Measurements from ENCODE around the gene OR2T3. TPM values are rescaled to one million over a fixed set of nuclear protein-coding genes. Genes with fewer than 3 reads are reported as not detected.
"Not testable (repeated sequence)": the region's sequence is repeated elsewhere in the genome, so short reads cannot be mapped to it uniquely, and the experiment has no call there.

The OR2T3 gene
- total and polyA plus RNA-seq, 2 of the 8 experiments (the other 6 are each of a cell fraction or from before 2014, with no cell fraction given), result not detected

DNA sequence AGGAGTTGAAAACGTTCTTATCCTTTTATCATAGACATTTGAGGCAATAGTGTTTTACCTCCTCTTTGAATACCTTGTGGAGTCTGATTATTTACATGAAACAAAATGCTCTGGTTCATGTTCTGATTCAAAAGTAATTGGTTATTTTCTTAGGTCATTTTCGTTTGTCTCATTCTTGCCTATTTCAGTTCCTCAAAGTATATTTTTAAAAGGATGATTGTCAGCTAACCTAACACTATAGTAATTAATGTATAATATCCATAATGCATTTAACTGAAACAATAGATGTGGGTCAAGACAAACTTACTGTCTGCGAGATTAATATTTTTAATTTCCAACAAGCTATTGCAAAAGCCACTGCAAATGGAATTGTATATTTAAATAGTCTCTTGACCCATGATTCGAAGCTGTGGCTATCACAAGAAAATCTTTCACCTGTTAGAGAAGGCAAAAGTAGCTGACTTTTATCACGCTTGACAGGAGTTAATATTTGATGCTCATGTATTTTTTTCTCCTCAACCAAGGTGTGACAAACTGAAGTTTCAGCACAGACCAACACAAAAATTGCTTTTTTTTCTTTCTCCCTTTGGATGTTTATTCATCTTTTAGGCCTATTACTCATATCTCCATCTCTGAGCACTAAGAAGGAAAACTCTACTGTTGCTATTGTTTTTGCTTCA is 22.5 kb upstream of the OR2T3 start:
- H4K20me1 ChIP-seq (replicated peaks in 1 of 2; ENCODE audit: control insufficient read depth in 1 of 2, insufficient read depth in 2 of 2, low read length in 2 of 2); H3K9me3 ChIP-seq (ENCODE audit: insufficient read depth in 2 of 2, low read depth in 1 of 2, low read length in 1 of 2); H2BK20ac ChIP-seq (ENCODE audit: low read length); H2BK120ac ChIP-seq (replicated peaks; ENCODE audit: low read depth, low read length); H3K4me3 ChIP-seq (ENCODE audit: extremely low read depth in 1 of 4, insufficient read depth in 2 of 4, low read depth in 3 of 4, low read length in 4 of 4); H4K5ac ChIP-seq (ENCODE audit: insufficient read length, low read depth, low read length); H4K8ac ChIP-seq (ENCODE audit: extremely low read depth, insufficient read depth, low read length); H3K36me3 ChIP-seq (ENCODE audit: control insufficient read depth in 2 of 4, insufficient read depth in 4 of 4, low read length in 3 of 4); POLR2A ChIA-PET (ENCODE audit: partially characterized antibody); H2AK5ac ChIP-seq (ENCODE audit: low read depth, low read length); H3K4me1 ChIP-seq (replicated peaks in 1 of 4; ENCODE audit: control insufficient read depth in 3 of 4, insufficient read depth in 4 of 4, low read length in 3 of 4); H3K18ac ChIP-seq (ENCODE audit: extremely low read depth, low read length); H3K27ac ChIP-seq (ENCODE audit: low read depth, low read length); H2BK15ac ChIP-seq (ENCODE audit: low read length); FAIRE-seq; H3K27me3 ChIP-seq (replicated peaks in 1 of 4; ENCODE audit: control insufficient read depth in 3 of 4, extremely low read depth in 1 of 4, insufficient read depth in 3 of 4, low read length in 3 of 4); H3K9ac ChIP-seq (replicated peaks in 1 of 4; ENCODE audit: extremely low read depth in 1 of 4, low read depth in 3 of 4, low read length in 3 of 4); H3K14ac ChIP-seq (ENCODE audit: insufficient read length); DNase-seq (ENCODE audit: low read depth in 1 of 2, low spot score in 2 of 2); H3K79me2 ChIP-seq (ENCODE audit: control insufficient read depth in 1 of 2, insufficient read depth in 2 of 2, low read length in 2 of 2); H4K91ac ChIP-seq (replicated peaks; ENCODE audit: insufficient read length, low read length); CTCF ChIA-PET (ENCODE audit: partially characterized antibody); H3K56ac ChIP-seq (replicated peaks; ENCODE audit: insufficient read length, low read depth, low read length); H3K23me2 ChIP-seq (ENCODE audit: low read depth, low read length); H3K23ac ChIP-seq (ENCODE audit: insufficient read length); H2AFZ ChIP-seq (ENCODE audit: low read length); H3K4ac ChIP-seq (replicated peaks; ENCODE audit: insufficient read length, low read depth, low read length); H2BK12ac ChIP-seq (ENCODE audit: low read depth, low read length); H2BK5ac ChIP-seq (ENCODE audit: low read depth, low read length); H3K4me2 ChIP-seq (ENCODE audit: insufficient read depth in 1 of 2, low read depth in 2 of 2, low read length in 2 of 2); H3K79me1 ChIP-seq (ENCODE audit: low read depth, low read length): not testable (repeated sequence)
- 54% methylated on average over 2 of the region's 5 CpGs; no CpG with 5 or more reads in 1 of the 2 experiments for WGBS, 2 experiments (ENCODE audit: extremely low coverage in 1 of 2, insufficient coverage in 1 of 2, insufficient read length in 1 of 2, insufficient replicate concordance in 2 of 2, low coverage in 1 of 2, low lambda C conversion rate in 2 of 2, missing lambda C conversion rate in 1 of 2)

DNA sequence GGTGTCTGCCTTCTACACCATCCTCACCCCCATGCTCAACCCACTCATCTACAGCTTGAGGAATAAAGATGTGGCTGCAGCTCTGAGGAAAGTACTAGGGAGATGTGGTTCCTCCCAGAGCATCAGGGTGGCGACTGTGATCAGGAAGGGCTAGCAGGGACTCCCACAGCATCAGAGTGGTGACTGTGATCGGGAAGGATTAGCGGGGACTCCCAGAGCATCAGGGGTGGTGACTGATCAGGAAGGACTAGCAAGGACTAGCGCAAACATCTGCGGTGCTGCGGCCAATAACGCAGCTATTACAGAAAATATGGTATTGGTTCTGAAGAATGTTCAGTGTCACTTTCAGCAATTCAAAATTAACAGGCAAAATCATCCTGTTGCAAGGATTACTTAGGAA is 19.5 kb upstream of the OR2T3 start:
- H4K5ac ChIP-seq (ENCODE audit: insufficient read length, low read depth, low read length); H3K9ac ChIP-seq (replicated peaks in 1 of 4; ENCODE audit: extremely low read depth in 1 of 4, low read depth in 3 of 4, low read length in 3 of 4); H3K4me3 ChIP-seq (ENCODE audit: extremely low read depth in 1 of 4, insufficient read depth in 2 of 4, low read depth in 3 of 4, low read length in 4 of 4); H4K20me1 ChIP-seq (replicated peaks in 1 of 2; ENCODE audit: control insufficient read depth in 1 of 2, insufficient read depth in 2 of 2, low read length in 2 of 2); H3K79me1 ChIP-seq (ENCODE audit: low read depth, low read length); H3K79me2 ChIP-seq (ENCODE audit: control insufficient read depth in 1 of 2, insufficient read depth in 2 of 2, low read length in 2 of 2); H2BK15ac ChIP-seq (ENCODE audit: low read length); H3K27me3 ChIP-seq (replicated peaks in 1 of 4; ENCODE audit: control insufficient read depth in 3 of 4, extremely low read depth in 1 of 4, insufficient read depth in 3 of 4, low read length in 3 of 4); CTCF ChIA-PET (ENCODE audit: partially characterized antibody); H3K9me3 ChIP-seq (ENCODE audit: insufficient read depth in 2 of 2, low read depth in 1 of 2, low read length in 1 of 2); H4K8ac ChIP-seq (ENCODE audit: extremely low read depth, insufficient read depth, low read length); H3K18ac ChIP-seq (ENCODE audit: extremely low read depth, low read length); H2AFZ ChIP-seq (ENCODE audit: low read length); H3K14ac ChIP-seq (ENCODE audit: insufficient read length); H3K23ac ChIP-seq (ENCODE audit: insufficient read length); FAIRE-seq; H3K23me2 ChIP-seq (ENCODE audit: low read depth, low read length); H2BK5ac ChIP-seq (ENCODE audit: low read depth, low read length); H3K4ac ChIP-seq (replicated peaks; ENCODE audit: insufficient read length, low read depth, low read length); H3K4me2 ChIP-seq (ENCODE audit: insufficient read depth in 1 of 2, low read depth in 2 of 2, low read length in 2 of 2); DNase-seq (ENCODE audit: low read depth in 1 of 2, low spot score in 2 of 2); H3K56ac ChIP-seq (replicated peaks; ENCODE audit: insufficient read length, low read depth, low read length); POLR2A ChIA-PET (ENCODE audit: partially characterized antibody); H3K4me1 ChIP-seq (replicated peaks in 1 of 4; ENCODE audit: control insufficient read depth in 3 of 4, insufficient read depth in 4 of 4, low read length in 3 of 4); H2AK5ac ChIP-seq (ENCODE audit: low read depth, low read length); H3K36me3 ChIP-seq (ENCODE audit: control insufficient read depth in 2 of 4, insufficient read depth in 4 of 4, low read length in 3 of 4); H2BK20ac ChIP-seq (ENCODE audit: low read length); H2BK120ac ChIP-seq (replicated peaks; ENCODE audit: low read depth, low read length); H3K27ac ChIP-seq (ENCODE audit: low read depth, low read length); H4K91ac ChIP-seq (replicated peaks; ENCODE audit: insufficient read length, low read length); H2BK12ac ChIP-seq (ENCODE audit: low read depth, low read length): not testable (repeated sequence)
- 78% methylated on average over 7 of the region's 7 CpGs; no CpG with 5 or more reads in 1 of the 2 experiments for WGBS, 2 experiments (ENCODE audit: extremely low coverage in 1 of 2, insufficient coverage in 1 of 2, insufficient read length in 1 of 2, insufficient replicate concordance in 2 of 2, low coverage in 1 of 2, low lambda C conversion rate in 2 of 2, missing lambda C conversion rate in 1 of 2)
